ENCODE measurements around the gene POLR3C.

DNA sequence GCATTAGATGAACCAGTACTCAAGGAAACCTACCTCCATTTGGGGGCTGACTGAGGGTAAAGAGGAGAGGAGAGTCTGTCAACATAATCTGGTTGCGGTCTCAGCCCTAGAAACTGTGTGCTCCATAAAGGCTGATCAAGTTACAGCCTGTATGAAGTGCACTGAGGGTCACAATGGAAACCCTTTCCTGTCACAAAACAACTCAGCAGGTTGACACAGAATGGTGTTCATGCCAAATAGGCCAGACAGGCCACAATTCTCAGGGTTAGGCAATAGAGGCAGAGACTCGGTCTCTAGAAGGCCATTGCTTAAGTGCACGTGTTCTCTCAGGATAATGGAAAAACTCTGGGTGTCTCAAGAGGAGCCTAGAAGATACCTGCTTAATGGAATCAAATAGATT lies 65.7 kb downstream of the POLR3C start:
- TF ChIP-seq POLR2A (IDR thresholded peaks at IDR 0.05; ENCODE audit: extremely low read depth, insufficient read length), result no peak
- TF ChIP-seq, protein P1, sequence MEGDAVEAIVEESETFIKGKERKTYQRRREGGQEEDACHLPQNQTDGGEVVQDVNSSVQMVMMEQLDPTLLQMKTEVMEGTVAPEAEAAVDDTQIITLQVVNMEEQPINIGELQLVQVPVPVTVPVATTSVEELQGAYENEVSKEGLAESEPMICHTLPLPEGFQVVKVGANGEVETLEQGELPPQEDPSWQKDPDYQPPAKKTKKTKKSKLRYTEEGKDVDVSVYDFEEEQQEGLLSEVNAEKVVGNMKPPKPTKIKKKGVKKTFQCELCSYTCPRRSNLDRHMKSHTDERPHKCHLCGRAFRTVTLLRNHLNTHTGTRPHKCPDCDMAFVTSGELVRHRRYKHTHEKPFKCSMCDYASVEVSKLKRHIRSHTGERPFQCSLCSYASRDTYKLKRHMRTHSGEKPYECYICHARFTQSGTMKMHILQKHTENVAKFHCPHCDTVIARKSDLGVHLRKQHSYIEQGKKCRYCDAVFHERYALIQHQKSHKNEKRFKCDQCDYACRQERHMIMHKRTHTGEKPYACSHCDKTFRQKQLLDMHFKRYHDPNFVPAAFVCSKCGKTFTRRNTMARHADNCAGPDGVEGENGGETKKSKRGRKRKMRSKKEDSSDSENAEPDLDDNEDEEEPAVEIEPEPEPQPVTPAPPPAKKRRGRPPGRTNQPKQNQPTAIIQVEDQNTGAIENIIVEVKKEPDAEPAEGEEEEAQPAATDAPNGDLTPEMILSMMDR (IDR thresholded peaks at IDR 0.05; ENCODE audit: low read depth, low read length), result no peak
- TF ChIP-seq, protein P2, sequence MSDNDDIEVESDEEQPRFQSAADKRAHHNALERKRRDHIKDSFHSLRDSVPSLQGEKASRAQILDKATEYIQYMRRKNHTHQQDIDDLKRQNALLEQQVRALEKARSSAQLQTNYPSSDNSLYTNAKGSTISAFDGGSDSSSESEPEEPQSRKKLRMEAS (IDR thresholded peaks at IDR 0.05; ENCODE audit: low read depth, low read length), result no peak

All from NB4 (cell line).